GM19438 (cell line): ENCODE data around the gene RFLNA.

Source experiments
- ATAC-seq: cut with Tn5 transposase; IDR thresholded peaks from one replicate; pipeline ENCODE4 v1.9.1; 2021; ENCODE audit warnings: low read depth; ENCODE audit not compliant: unreplicated experiment

Gene RFLNA

GRCh38 chr12:124352839-124353238 lies 57.9 kb downstream of the RFLNA start:
- ATAC-seq, result no peak

GRCh38 chr12:124354400-124354799 lies 59.5 kb downstream of the RFLNA start:
- no peak for ATAC-seq

- ATAC-seq, result no peak
Observed at GRCh38 chr12:124356221-124356620, 61.3 kb downstream of the RFLNA start.

DNA sequence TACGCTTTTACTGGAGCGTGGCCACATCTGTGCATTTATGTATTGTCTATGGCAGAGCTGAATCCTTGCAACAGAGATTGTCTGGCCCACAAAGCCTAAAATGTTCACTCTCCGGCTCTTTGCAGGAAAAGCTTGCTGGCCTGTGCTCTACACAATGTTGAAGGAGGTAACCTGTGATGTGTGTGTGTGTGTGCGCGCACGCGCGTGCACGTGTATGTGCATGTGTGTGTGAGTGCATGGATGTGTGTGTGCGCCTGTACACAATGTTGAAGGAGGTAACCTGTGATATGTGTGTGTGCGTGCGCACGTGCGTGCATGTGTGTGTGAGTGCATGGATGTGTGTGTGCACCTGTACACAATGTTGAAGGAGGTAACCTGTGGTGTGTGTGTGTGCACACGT lies 62.7 kb downstream of the RFLNA start:
- ATAC-seq, result no peak

GRCh38 chr12:124358572-124358971 lies 63.7 kb downstream of the RFLNA start:
- no peak for ATAC-seq

- ATAC-seq, result no peak
Observed at GRCh38 chr12:124359671-124360581, 65.0 kb downstream of the RFLNA start.

DNA sequence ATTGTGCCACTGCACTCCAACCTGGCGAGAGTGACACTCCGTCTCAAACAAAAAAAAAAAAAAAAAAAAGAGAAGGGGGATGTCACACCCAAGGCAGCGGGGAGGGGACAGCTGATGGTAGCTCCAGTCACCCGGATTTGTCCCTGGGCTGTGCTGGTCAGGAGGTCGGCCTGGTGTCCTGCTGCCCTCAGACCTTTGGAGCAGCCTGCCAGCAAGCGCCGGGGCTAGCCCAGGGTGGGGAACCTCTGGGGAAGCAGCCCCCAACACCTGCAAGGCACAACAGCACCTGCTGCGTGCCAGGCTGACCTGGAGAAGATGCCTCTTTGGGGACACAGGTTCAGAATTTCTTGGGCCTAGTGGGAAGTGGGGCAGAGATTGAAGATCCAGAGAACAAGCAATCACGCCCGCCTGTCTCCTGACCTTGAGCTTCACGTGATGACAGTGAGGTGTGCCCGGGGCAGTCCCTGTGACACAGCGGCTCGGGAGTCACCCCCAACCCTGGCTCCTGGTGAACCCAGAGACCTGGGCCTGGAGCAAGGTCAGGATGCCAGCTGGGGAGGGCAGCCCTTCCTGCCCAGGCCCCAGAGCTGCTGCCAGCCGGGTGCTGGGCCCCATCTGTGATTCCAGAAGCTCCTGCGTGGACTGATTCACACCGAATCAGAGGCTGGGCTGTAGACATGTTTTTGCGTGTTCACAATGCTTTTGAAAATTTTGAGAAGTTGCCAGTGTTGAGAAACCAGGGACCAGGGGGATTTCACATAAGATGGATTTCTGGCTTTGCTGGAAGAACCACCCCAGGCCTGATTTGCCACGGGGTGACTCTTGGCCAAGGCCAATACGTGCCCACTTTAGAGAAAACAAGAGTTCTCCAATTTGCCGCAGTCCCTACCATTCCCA lies 66.4 kb downstream of the RFLNA start:
- ATAC-seq, result no peak

- no peak for ATAC-seq
Observed at GRCh38 chr12:124361996-124362395, 67.1 kb downstream of the RFLNA start.

DNA sequence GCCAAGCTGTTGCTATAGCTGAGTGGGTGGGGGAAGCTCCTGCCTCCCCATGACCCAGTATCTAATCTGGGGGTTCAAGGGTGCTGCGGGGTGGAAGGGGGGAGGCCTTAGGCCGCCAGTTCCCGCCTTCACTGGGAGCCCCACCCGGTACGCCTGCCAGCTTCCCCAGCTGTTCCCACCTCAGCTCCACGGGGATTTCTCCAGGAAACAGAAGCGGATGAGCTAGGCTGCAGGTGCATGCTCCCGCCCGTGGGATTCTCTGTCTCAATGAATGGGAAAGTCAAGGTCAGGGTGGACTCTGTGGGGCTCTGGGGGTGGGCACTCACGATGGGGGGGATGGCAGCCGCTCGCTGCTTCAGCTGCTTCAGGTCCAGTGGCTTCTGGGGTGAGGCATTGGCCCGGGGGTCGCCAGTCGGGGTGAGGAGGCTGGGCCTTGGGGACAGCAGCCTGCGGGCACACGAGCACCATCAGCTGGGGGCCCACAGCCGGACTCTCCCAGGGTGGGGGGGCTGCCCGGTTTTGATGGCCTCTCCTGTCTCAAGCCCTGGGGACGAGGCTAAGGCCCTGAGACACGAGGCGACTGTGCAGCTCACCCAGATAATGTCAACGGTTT lies 68.6 kb downstream of the RFLNA start:
- no peak for ATAC-seq

- ATAC-seq, result no peak
Observed at GRCh38 chr12:124364543-124364942, 69.7 kb downstream of the RFLNA start.
